Placental pericyte (primary cell): Measurements from ENCODE around the gene GNS. TPM values are rescaled to one million over a fixed set of nuclear protein-coding genes. Genes with fewer than 3 reads are reported as not detected.

ENCODE experiments used
- total RNA-seq: library from RNA; depleted of rRNA; stranded (reverse); fragments of >200 nt; gene quantifications from 2 replicates; pipeline ENCODE4 v1.2.3, GENCODE V29; 2012

The GNS gene
- total RNA-seq, result 117 and 246 TPM in 2 replicates

GRCh38 chr12:64759035-64759894 is at the start of gene GNS:
GNS (minus strand) TSS chr12:64759406; CDS start chr12:64759276, 130 bp downstream.

Other genes with a start within 250 kb of the GNS start
- 20.4 and 28.8 TPM in 2 replicates for gene RASSF3, start 148.9 kb downstream of the GNS start, total RNA-seq
- gene TBC1D30, start 65.2 kb upstream of the GNS start, total RNA-seq, result under 0.01 and 0.29 TPM in 2 replicates